ENCODE measurements around the gene PHLDB2.
"Not testable (repeated sequence)": the region's sequence is repeated elsewhere in the genome, so short reads cannot be mapped to it uniquely, and the experiment has no call there.

PHLDB2 gene

GRCh38 chr3:111859061-111859973 lies at the start of gene PHLDB2:
Gene PHLDB2 (plus strand): TSS chr3:111859265. CDS start chr3:111884078, 24,813 bp downstream.
- peak; percentile 55 for DNase-seq

GRCh38 chr3:111810909-111811308 lies 48.2 kb upstream of the PHLDB2 start:
- DNase-seq = no peak

GRCh38 chr3:111811811-111812210 lies 47.3 kb upstream of the PHLDB2 start:
- no peak for DNase-seq

GRCh38 chr3:111812701-111813100 lies 46.4 kb upstream of the PHLDB2 start:
- DNase-seq = no peak

- DNase-seq = no peak
Observed at GRCh38 chr3:111813441-111813840, 45.6 kb upstream of the PHLDB2 start.

GRCh38 chr3:111813979-111814378 lies 45.1 kb upstream of the PHLDB2 start:
- DNase-seq = no peak

- not testable (repeated sequence) for DNase-seq
Observed at GRCh38 chr3:111816771-111817170, 42.3 kb upstream of the PHLDB2 start.

GRCh38 chr3:111819927-111820326 lies 39.1 kb upstream of the PHLDB2 start:
- no peak for DNase-seq

GRCh38 chr3:111820651-111821050 lies 38.4 kb upstream of the PHLDB2 start:
- no peak for DNase-seq

GRCh38 chr3:111821891-111822290 lies 37.2 kb upstream of the PHLDB2 start:
- DNase-seq = no peak

GRCh38 chr3:111822804-111823203 lies 36.3 kb upstream of the PHLDB2 start:
- no peak for DNase-seq

- no peak for DNase-seq
Observed at GRCh38 chr3:111823341-111823855, 35.7 kb upstream of the PHLDB2 start.

GRCh38 chr3:111824351-111824750 lies 34.7 kb upstream of the PHLDB2 start:
- DNase-seq = no peak

GRCh38 chr3:111827871-111828270 lies 31.2 kb upstream of the PHLDB2 start:
- no peak for DNase-seq

GRCh38 chr3:111828530-111828929 lies 30.5 kb upstream of the PHLDB2 start:
- no peak for DNase-seq

GRCh38 chr3:111829023-111829422 lies 30.0 kb upstream of the PHLDB2 start:
- no peak for DNase-seq

- no peak for DNase-seq
Observed at GRCh38 chr3:111831840-111832239, 27.2 kb upstream of the PHLDB2 start.

- no peak for DNase-seq
Observed at GRCh38 chr3:111837112-111837511, 22.0 kb upstream of the PHLDB2 start.

- DNase-seq = no peak
Observed at GRCh38 chr3:111838133-111838532, 20.9 kb upstream of the PHLDB2 start.

- no peak for DNase-seq
Observed at GRCh38 chr3:111846039-111846438, 13.0 kb upstream of the PHLDB2 start.

GRCh38 chr3:111846717-111847116 lies 12.3 kb upstream of the PHLDB2 start:
- no peak for DNase-seq

- no peak for DNase-seq
Observed at GRCh38 chr3:111848283-111848682, 10.8 kb upstream of the PHLDB2 start.

- no peak for DNase-seq
Observed at GRCh38 chr3:111848778-111849177, 10.3 kb upstream of the PHLDB2 start.

GRCh38 chr3:111850537-111850936 lies 8.5 kb upstream of the PHLDB2 start:
- no peak for DNase-seq

All from stimulated activated naive CD4-positive, alpha-beta T cell treated with Interleukin-2 at 50 U/mL for 16 hours (primary cell).